H9 (cell line): ENCODE data around the gene EBF4. TPM values are rescaled to one million over a fixed set of nuclear protein-coding genes. Genes with fewer than 3 reads are reported as not detected.

ENCODE experiments used
- DNase-seq: peaks from one replicate; pipeline ENCODE4 v3.0.0-alpha.2; 2017
- H2AFZ ChIP-seq: one replicate; pipeline ENCODE4 v1.6.1; 2013; ENCODE audit warnings: mild to moderate bottlenecking, low read length, control low read depth, moderate library complexity
- H2AK5ac ChIP-seq: 2 replicates; pipeline ENCODE4 v1.6.1; 2013; ENCODE audit warnings: low read length, control low read depth, mixed read lengths; ENCODE audit not compliant: insufficient read length
- H2BK120ac ChIP-seq: one replicate; pipeline ENCODE4 v1.6.1; 2013; ENCODE audit warnings: low read depth, mild to moderate bottlenecking, low read length, control low read depth, inconsistent platforms; ENCODE audit not compliant: poor library complexity, severe bottlenecking
- H2BK12ac ChIP-seq: 2 replicates; pipeline ENCODE4 v1.6.1; 2013; ENCODE audit warnings: low read length, control low read depth, mixed read lengths, low read depth; ENCODE audit not compliant: insufficient read length
- H2BK15ac ChIP-seq: 2 replicates; pipeline ENCODE4 v1.6.1; 2013; ENCODE audit warnings: low read depth, low read length, control low read depth
- H2BK20ac ChIP-seq: one replicate; pipeline ENCODE4 v1.6.1; 2013; ENCODE audit warnings: low read depth, mild to moderate bottlenecking, low read length, control low read depth, inconsistent platforms; ENCODE audit not compliant: poor library complexity, severe bottlenecking
- H2BK5ac ChIP-seq: 2 replicates; pipeline ENCODE4 v1.6.1; 2013; ENCODE audit warnings: low read length, control low read depth, mixed read lengths; ENCODE audit not compliant: insufficient read length
- H3K14ac ChIP-seq: 2 replicates; pipeline ENCODE4 v1.6.1; 2013; ENCODE audit warnings: low read length, control low read depth; ENCODE audit not compliant: insufficient read depth
- H3K18ac ChIP-seq: 2 replicates; pipeline ENCODE4 v1.6.1; 2013; ENCODE audit warnings: low read depth, mild to moderate bottlenecking, mixed read lengths, low read length, control low read depth; ENCODE audit not compliant: insufficient read length
- H3K23ac ChIP-seq: 2 replicates; pipeline ENCODE4 v1.6.1; 2013; ENCODE audit warnings: low read length, control low read depth, mixed read lengths, low read depth; ENCODE audit not compliant: insufficient read length
- H3K23me2 ChIP-seq: 2 replicates; pipeline ENCODE4 v1.6.1; 2013; ENCODE audit warnings: low read depth, mild to moderate bottlenecking, mixed read lengths, low read length, control low read depth; ENCODE audit not compliant: insufficient read length, poor library complexity, severe bottlenecking
- H3K27ac ChIP-seq: 2 replicates; pipeline ENCODE4 v1.5.1; 2013; ENCODE audit warnings: low read length, control low read depth, mixed read lengths, low read depth; ENCODE audit not compliant: insufficient read length
- H3K27me3 ChIP-seq: 2 replicates; pipeline ENCODE4 v1.6.1; 2013; ENCODE audit warnings: low read length, control low read depth, inconsistent platforms; ENCODE audit not compliant: insufficient read depth
- H3K4ac ChIP-seq: 2 replicates; pipeline ENCODE4 v1.6.1; 2013; ENCODE audit warnings: low read depth, mild to moderate bottlenecking, control low read depth, inconsistent platforms, low read length, moderate library complexity
- H3K4me1 ChIP-seq: 2 replicates; pipeline ENCODE4 v1.6.1; 2013; ENCODE audit warnings: low read length, control low read depth, inconsistent platforms; ENCODE audit not compliant: insufficient read depth
- H3K4me2 ChIP-seq: 2 replicates; pipeline ENCODE4 v1.6.1; 2013; ENCODE audit warnings: low read length, control low read depth, mixed read lengths; ENCODE audit not compliant: insufficient read length, insufficient read depth
- H3K56ac ChIP-seq: 2 replicates; pipeline ENCODE4 v1.6.1; 2013; ENCODE audit warnings: low read depth, mild to moderate bottlenecking, mixed read lengths, low read length, control low read depth; ENCODE audit not compliant: insufficient read length
- H3K79me1 ChIP-seq: 2 replicates; pipeline ENCODE4 v1.6.1; 2013; ENCODE audit warnings: low read depth, mild to moderate bottlenecking, moderate library complexity, low read length, control low read depth, inconsistent platforms; ENCODE audit not compliant: insufficient read depth, poor library complexity, severe bottlenecking
- H3K79me2 ChIP-seq: 2 replicates; pipeline ENCODE4 v1.6.1; 2013; ENCODE audit warnings: low read length, control low read depth, inconsistent platforms; ENCODE audit not compliant: insufficient read depth
- H3K9ac ChIP-seq: 2 replicates; pipeline ENCODE4 v1.6.1; 2013; ENCODE audit warnings: low read length, control low read depth, mixed read lengths; ENCODE audit not compliant: insufficient read length; ENCODE audit errors: extremely low read depth
- H3K9me3 ChIP-seq: one replicate; pipeline ENCODE4 v1.6.1; 2013; ENCODE audit warnings: low read depth, low read length, inconsistent platforms; ENCODE audit not compliant: control insufficient read depth
- H3T11ph ChIP-seq: one replicate; pipeline ENCODE4 v1.6.1; 2013; ENCODE audit warnings: mild to moderate bottlenecking, low read length, control low read depth, inconsistent platforms
- H4K20me1 ChIP-seq: one replicate; pipeline ENCODE4 v1.6.1; 2013; ENCODE audit not compliant: control insufficient read depth, insufficient read length, insufficient read depth
- H4K5ac ChIP-seq: 2 replicates; pipeline ENCODE4 v1.6.1; 2013; ENCODE audit warnings: low read depth, mild to moderate bottlenecking, mixed read lengths, low read length, control low read depth; ENCODE audit not compliant: insufficient read length
- H4K8ac ChIP-seq: replicated peaks from 2 replicates; pipeline ENCODE4 v1.6.1; 2013; ENCODE audit warnings: low read length, control low read depth, mixed read lengths, low read depth; ENCODE audit not compliant: insufficient read length
- H4K91ac ChIP-seq: 2 replicates; pipeline ENCODE4 v1.6.1; 2013; ENCODE audit warnings: low read depth, mild to moderate bottlenecking, moderate library complexity, mixed read lengths, low read length, control low read depth; ENCODE audit not compliant: insufficient read length
- H3K27ac Mint-ChIP-seq, 3 experiments: 2 replicates in 2 of 3; 3 replicates in 1 of 3; pipeline ENCODE4 v1.8.0; 2020 to 2021; ENCODE audit warnings: mixed read lengths in 3 of 3, mild to moderate bottlenecking in 1 of 3, moderate library complexity in 1 of 3
- H3K27me3 Mint-ChIP-seq: 2 replicates; pipeline ENCODE4 v1.8.0; 2021; ENCODE audit warnings: low read depth, mild to moderate bottlenecking, moderate library complexity, mixed read lengths
- H3K36me3 Mint-ChIP-seq, 3 experiments: 2 replicates in 2 of 3; 3 replicates in 1 of 3; pipeline ENCODE4 v1.8.0; 2020 to 2021; ENCODE audit warnings: low read depth in 3 of 3, mixed read lengths in 3 of 3; ENCODE audit not compliant: insufficient read depth in 1 of 3
- H3K4me1 Mint-ChIP-seq, 2 experiments: 2 replicates each; pipeline ENCODE4 v1.8.0; 2020; ENCODE audit warnings: mixed read lengths in 2 of 2
- H3K4me3 Mint-ChIP-seq, 2 experiments: 2 replicates in 1 of 2; 3 replicates in 1 of 2; pipeline ENCODE4 v1.8.0; 2020 to 2021; ENCODE audit warnings: mild to moderate bottlenecking in 2 of 2, mixed read lengths in 2 of 2, moderate library complexity in 1 of 2
- H3K9me3 Mint-ChIP-seq, 2 experiments: 2 replicates in 1 of 2; 3 replicates in 1 of 2; pipeline ENCODE4 v1.8.0; 2020; ENCODE audit warnings: mild to moderate bottlenecking in 2 of 2, mixed read lengths in 2 of 2, moderate library complexity in 1 of 2
- WGBS: extraction: QIAGEN DNeasy Blood & Tissue Kit; methylation state at CpG from one replicate; pipeline ENCODE4 v1.1.7; 2013; ENCODE audit warnings: missing lambda C conversion rate, low lambda C conversion rate, mixed read lengths; ENCODE audit not compliant: insufficient read length; ENCODE audit errors: extremely low coverage; 5-methylcytosine and 5-hydroxymethylcytosine counted together
- total RNA-seq: library from RNA; stranded (reverse); gene quantifications from 2 replicates; pipeline ENCODE4 v1.2.1, GENCODE V29; 2021
- TF ChIP-seq, protein P1 (sequence below): fragments of 200-600 bp; sonication (generic); conservative IDR thresholded peaks from 3 replicates; pipeline ENCODE4 v1.8.0; 2021; ENCODE audit warnings: antibody characterized with exemption, mild to moderate bottlenecking

Gene EBF4
- total RNA-seq, 1 experiment from 2014 or later, result 3.9 TPM

DNA sequence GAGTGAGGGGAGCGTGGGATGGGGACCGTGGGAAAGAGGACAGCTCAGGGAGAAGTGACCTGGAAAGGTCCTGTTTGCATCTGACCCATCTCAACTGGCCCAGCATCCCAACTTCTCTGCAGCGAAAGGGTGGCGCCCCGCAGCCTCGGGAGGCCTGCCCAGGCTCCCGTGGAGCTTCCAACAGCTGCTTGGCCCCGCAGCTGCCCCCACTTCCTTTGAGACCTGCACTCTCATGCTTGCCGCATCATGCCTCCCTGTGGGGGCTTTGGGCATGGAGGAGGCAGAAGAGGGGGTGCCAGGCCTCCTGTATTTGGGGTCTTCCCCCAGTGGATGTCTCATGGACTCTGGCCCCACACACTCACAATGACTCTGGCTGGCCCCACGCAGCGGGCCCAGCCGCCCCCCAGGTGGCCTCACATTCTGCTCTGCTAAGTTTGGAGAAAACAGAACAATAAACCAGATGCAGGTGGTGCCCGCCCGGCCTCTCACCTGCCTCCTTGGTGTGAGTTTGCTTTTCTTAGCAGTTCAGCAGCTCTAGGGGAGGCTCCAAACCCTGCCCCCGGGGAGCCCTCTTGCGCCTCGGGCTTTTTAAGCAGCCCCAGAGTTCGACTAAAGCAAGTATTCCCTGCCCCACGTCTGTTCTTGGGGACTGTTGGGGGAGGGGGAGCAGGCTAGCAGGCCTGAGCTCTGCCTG is 67.2 kb downstream of the EBF4 start:
- H3K4ac ChIP-seq, result no peak overlapping the region
- peaks cover 3% of the 10 kb centered on the region for H3K23me2 ChIP-seq
- no peak for DNase-seq
- H3K79me1 ChIP-seq, result no peaks in the 10 kb centered on the region
- H3K4me2 ChIP-seq, result no peak overlapping the region
- H2BK15ac ChIP-seq, result no peak overlapping the region
- H2BK20ac ChIP-seq, result no peak overlapping the region
- no peak overlapping the region for H2AK5ac ChIP-seq
- peaks cover 34% of the 10 kb centered on the region for H3K27me3 Mint-ChIP-seq
- H3K27ac ChIP-seq, result no peak overlapping the region
- no peaks in the 10 kb centered on the region for H3K79me2 ChIP-seq
- no peak overlapping the region for H3K23ac ChIP-seq
- H2AFZ ChIP-seq, result no peak overlapping the region
- H3K9me3 ChIP-seq, result no peaks in the 10 kb centered on the region
- H4K91ac ChIP-seq, result no peak overlapping the region
- no peak overlapping the region for H3K4me3 Mint-ChIP-seq
- no peaks in the 10 kb centered on the region for H3K4me1 ChIP-seq
- no peak overlapping the region for H2BK5ac ChIP-seq
- no peak overlapping the region for H2BK12ac ChIP-seq
- no peak overlapping the region for H4K8ac ChIP-seq
- no peaks in the 10 kb centered on the region for H3K36me3 Mint-ChIP-seq
- TF ChIP-seq, protein P1, sequence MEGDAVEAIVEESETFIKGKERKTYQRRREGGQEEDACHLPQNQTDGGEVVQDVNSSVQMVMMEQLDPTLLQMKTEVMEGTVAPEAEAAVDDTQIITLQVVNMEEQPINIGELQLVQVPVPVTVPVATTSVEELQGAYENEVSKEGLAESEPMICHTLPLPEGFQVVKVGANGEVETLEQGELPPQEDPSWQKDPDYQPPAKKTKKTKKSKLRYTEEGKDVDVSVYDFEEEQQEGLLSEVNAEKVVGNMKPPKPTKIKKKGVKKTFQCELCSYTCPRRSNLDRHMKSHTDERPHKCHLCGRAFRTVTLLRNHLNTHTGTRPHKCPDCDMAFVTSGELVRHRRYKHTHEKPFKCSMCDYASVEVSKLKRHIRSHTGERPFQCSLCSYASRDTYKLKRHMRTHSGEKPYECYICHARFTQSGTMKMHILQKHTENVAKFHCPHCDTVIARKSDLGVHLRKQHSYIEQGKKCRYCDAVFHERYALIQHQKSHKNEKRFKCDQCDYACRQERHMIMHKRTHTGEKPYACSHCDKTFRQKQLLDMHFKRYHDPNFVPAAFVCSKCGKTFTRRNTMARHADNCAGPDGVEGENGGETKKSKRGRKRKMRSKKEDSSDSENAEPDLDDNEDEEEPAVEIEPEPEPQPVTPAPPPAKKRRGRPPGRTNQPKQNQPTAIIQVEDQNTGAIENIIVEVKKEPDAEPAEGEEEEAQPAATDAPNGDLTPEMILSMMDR, result no peak
- peaks cover 3% of the 10 kb centered on the region; the same call in 1 of the 2 replicates for H3K27me3 ChIP-seq
- H3K14ac ChIP-seq, result no peak overlapping the region
- H3K27ac Mint-ChIP-seq, result peak overlapping the region in 1 of 3 experiments; percentile 72; a peak in 1 of 7 replicates
- no peaks in the 10 kb centered on the region for H4K20me1 ChIP-seq
- no peak overlapping the region for H4K5ac ChIP-seq
- H2BK120ac ChIP-seq, result no peak overlapping the region
- WGBS, result no CpG with 5 or more reads among the region's 19 CpGs
- H3K18ac ChIP-seq, result no peak overlapping the region
- H3K9me3 Mint-ChIP-seq, result no peaks in the 10 kb centered on the region
- H3K4me1 Mint-ChIP-seq, result peaks cover 24 to 41% of the 10 kb centered on the region in 2 experiments
- no peak overlapping the region for H3T11ph ChIP-seq
- H3K9ac ChIP-seq, result no peak overlapping the region
- H3K56ac ChIP-seq, result no peak overlapping the region
